SK-N-SH treated with all-trans-retinoic acid at 6 μM for 48 hours (cell line): ENCODE results near the gene WNK3.
A peak's percentile ranks its signal among the peaks of the same experiment; 100 is the strongest.

ENCODE experiments used
- ATAC-seq: fragments of 200-7000 bp; cut with Tn5 transposase; 3 replicates; pipeline ENCODE4 v1.9.1; 2020; ENCODE audit warnings: mild to moderate bottlenecking, moderate library complexity
- ARNTL ChIP-seq: fragments of 450-650 bp; formaldehyde crosslinking; IDR thresholded peaks from 2 replicates; pipeline ENCODE4 v1.5.0; 2020; ENCODE audit warnings: low read depth, mild to moderate bottlenecking, moderate library complexity, borderline replicate concordance
- BACH2 ChIP-seq: fragments of 250-450 bp; sonication (Bioruptor Pico); IDR thresholded peaks from 2 replicates; pipeline ENCODE4 v1.9.0; 2021; ENCODE audit warnings: mild to moderate bottlenecking, borderline replicate concordance
- CSDC2 ChIP-seq: fragments of 250-450 bp; sonication (Bioruptor Pico); IDR thresholded peaks from 2 replicates; pipeline ENCODE4 v1.5.0; 2020; ENCODE audit warnings: mild to moderate bottlenecking, moderate library complexity
- ESRRG ChIP-seq: fragments of 250-450 bp; sonication (Bioruptor Pico); IDR thresholded peaks from 2 replicates; pipeline ENCODE4 v1.6.1; 2021; ENCODE audit warnings: mild to moderate bottlenecking
- GLIS3 ChIP-seq: fragments of 250-450 bp; sonication (Bioruptor Pico); IDR thresholded peaks from 2 replicates; pipeline ENCODE4 v1.5.0; 2020; ENCODE audit warnings: mild to moderate bottlenecking, moderate library complexity
- ISL1 ChIP-seq: fragments of 250-450 bp; sonication (Bioruptor Pico); IDR thresholded peaks from 2 replicates; pipeline ENCODE4 v2.1.2; 2022; ENCODE audit warnings: mild to moderate bottlenecking, moderate library complexity
- OSR1 ChIP-seq: fragments of 250-450 bp; sonication (Bioruptor Pico); IDR thresholded peaks from 2 replicates; pipeline ENCODE4 v1.8.0; 2022; ENCODE audit warnings: moderate library complexity, mild to moderate bottlenecking, inconsistent platforms
- PATZ1 ChIP-seq: fragments of 250-450 bp; sonication (Bioruptor Pico); IDR thresholded peaks from 2 replicates; pipeline ENCODE4 v1.8.0; 2020; ENCODE audit warnings: mild to moderate bottlenecking, moderate library complexity, borderline replicate concordance
- PPARA ChIP-seq: fragments of 250-450 bp; sonication (Bioruptor Pico); IDR thresholded peaks from 2 replicates; pipeline ENCODE4 v1.5.0; 2020; ENCODE audit warnings: mild to moderate bottlenecking, borderline replicate concordance
- RARB ChIP-seq: fragments of 250-450 bp; sonication (Bioruptor Pico); IDR thresholded peaks from 2 replicates; pipeline ENCODE4 v1.8.0; 2021; ENCODE audit warnings: mild to moderate bottlenecking, moderate library complexity
- SNAI2 ChIP-seq: fragments of 250-450 bp; sonication (Bioruptor Pico); IDR thresholded peaks from 2 replicates; pipeline ENCODE4 v1.5.0; 2020; ENCODE audit warnings: mild to moderate bottlenecking, moderate library complexity
- TCF4 ChIP-seq: fragments of 250-450 bp; sonication (Bioruptor Pico); IDR thresholded peaks from 2 replicates; pipeline ENCODE4 v1.8.0; 2021; ENCODE audit warnings: mild to moderate bottlenecking, moderate library complexity, borderline replicate concordance
- TOX ChIP-seq: fragments of 250-450 bp; sonication (Bioruptor Pico); IDR thresholded peaks from 2 replicates; pipeline ENCODE4 v1.8.0; 2021; ENCODE audit warnings: mild to moderate bottlenecking, moderate library complexity, borderline replicate concordance
- TSHZ2 ChIP-seq: fragments of 250-450 bp; sonication (Bioruptor Pico); IDR thresholded peaks from 2 replicates; pipeline ENCODE4 v1.5.0; 2020; ENCODE audit warnings: mild to moderate bottlenecking, moderate library complexity
- ZC3H10 ChIP-seq: fragments of 250-450 bp; sonication (Bioruptor Pico); IDR thresholded peaks from 2 replicates; pipeline ENCODE4 v1.5.1; 2021; ENCODE audit warnings: mild to moderate bottlenecking, moderate library complexity
- ZFP3 ChIP-seq: fragments of 250-450 bp; sonication (Bioruptor Pico); IDR thresholded peaks from 2 replicates; pipeline ENCODE4 v1.5.0; 2020; ENCODE audit warnings: mild to moderate bottlenecking, moderate library complexity
- ZNF565 ChIP-seq: fragments of 450-650 bp; formaldehyde crosslinking; conservative IDR thresholded peaks from 2 replicates; pipeline ENCODE4 v1.5.0; 2020; ENCODE audit warnings: low read depth, mild to moderate bottlenecking, moderate library complexity
- ZNF70 ChIP-seq: fragments of 450-650 bp; formaldehyde crosslinking; IDR thresholded peaks from 2 replicates; pipeline ENCODE4 v1.5.0; 2020; ENCODE audit warnings: mild to moderate bottlenecking, moderate library complexity
- ZNF8 ChIP-seq: fragments of 450-650 bp; formaldehyde crosslinking; IDR thresholded peaks from 2 replicates; pipeline ENCODE4 v1.5.0; 2020; ENCODE audit warnings: mild to moderate bottlenecking, moderate library complexity
- TF ChIP-seq, protein P1 (sequence below): fragments of 250-450 bp; sonication (Bioruptor Pico); IDR thresholded peaks from 2 replicates; pipeline ENCODE4 v1.5.1; 2020; ENCODE audit warnings: low read depth, mild to moderate bottlenecking, moderate library complexity
- TF ChIP-seq, protein P2 (sequence below): fragments of 250-450 bp; sonication (Bioruptor Pico); IDR thresholded peaks from 2 replicates; pipeline ENCODE4 v1.5.1; 2021; ENCODE audit warnings: mild to moderate bottlenecking, moderate library complexity
- TF ChIP-seq, protein P3 (sequence below): fragments of 250-450 bp; sonication (Bioruptor Pico); IDR thresholded peaks from 2 replicates; pipeline ENCODE4 v1.8.0; 2021; ENCODE audit warnings: low read depth, mild to moderate bottlenecking, moderate library complexity, borderline replicate concordance

WNK3 gene

GRCh38 chrX:54291758-54292157, 66.1 kb downstream of the WNK3 start:
- no peak for ATAC-seq
- TF ChIP-seq ARNTL (CRISPR knock-in tag) (no peak), ZC3H10 (no peak), PPARA (CRISPR knock-in tag) (no peak), CSDC2 (no peak), BACH2 (no peak), GLIS3 (no peak), OSR1 (CRISPR knock-in tag) (no peak), ISL1 (CRISPR knock-in tag) (no peak), RARB (CRISPR knock-in tag) (no peak), TSHZ2 (CRISPR knock-in tag) (no peak)
- TF ChIP-seq, protein P1, sequence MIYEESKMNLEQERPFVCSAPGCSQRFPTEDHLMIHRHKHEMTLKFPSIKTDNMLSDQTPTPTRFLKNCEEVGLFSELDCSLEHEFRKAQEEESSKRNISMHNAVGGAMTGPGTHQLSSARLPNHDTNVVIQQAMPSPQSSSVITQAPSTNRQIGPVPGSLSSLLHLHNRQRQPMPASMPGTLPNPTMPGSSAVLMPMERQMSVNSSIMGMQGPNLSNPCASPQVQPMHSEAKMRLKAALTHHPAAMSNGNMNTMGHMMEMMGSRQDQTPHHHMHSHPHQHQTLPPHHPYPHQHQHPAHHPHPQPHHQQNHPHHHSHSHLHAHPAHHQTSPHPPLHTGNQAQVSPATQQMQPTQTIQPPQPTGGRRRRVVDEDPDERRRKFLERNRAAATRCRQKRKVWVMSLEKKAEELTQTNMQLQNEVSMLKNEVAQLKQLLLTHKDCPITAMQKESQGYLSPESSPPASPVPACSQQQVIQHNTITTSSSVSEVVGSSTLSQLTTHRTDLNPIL = no peak
- TF ChIP-seq, protein P2, sequence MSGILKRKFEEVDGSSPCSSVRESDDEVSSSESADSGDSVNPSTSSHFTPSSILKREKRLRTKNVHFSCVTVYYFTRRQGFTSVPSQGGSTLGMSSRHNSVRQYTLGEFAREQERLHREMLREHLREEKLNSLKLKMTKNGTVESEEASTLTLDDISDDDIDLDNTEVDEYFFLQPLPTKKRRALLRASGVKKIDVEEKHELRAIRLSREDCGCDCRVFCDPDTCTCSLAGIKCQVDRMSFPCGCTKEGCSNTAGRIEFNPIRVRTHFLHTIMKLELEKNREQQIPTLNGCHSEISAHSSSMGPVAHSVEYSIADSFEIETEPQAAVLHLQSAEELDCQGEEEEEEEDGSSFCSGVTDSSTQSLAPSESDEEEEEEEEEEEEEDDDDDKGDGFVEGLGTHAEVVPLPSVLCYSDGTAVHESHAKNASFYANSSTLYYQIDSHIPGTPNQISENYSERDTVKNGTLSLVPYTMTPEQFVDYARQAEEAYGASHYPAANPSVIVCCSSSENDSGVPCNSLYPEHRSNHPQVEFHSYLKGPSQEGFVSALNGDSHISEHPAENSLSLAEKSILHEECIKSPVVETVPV (CRISPR knock-in tag) = no peak

DNA sequence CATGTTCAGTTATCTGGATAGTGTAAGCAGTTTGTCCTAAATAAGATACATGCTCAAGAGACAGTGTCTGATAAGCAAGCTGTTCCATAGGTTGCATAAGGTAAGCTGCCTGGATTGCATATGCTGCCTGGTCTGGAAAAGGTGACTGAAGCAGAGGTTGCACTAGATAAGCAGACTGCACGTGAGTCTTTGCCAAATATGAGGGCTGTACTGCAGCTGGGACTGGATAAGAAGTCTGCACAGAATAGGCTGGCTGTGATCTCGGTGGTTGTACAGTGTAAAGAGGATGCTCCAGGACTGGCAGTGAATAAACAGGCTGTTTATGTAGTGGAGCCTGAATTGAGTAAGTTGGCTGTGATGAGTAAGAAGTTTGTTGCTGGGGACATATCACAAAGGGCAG, 68.9 kb downstream of the WNK3 start:
- no peak for ATAC-seq
- TF ChIP-seq ZNF70 (CRISPR knock-in tag) (0 out of 2 replicates have a peak, but pooled peaks have one; percentile 45), BACH2 (no peak)

- TF ChIP-seq TOX (CRISPR knock-in tag) (no peak), ZNF8 (no peak), PATZ1 (CRISPR knock-in tag) (no peak), SNAI2 (no peak), PPARA (CRISPR knock-in tag) (no peak), ZFP3 (CRISPR knock-in tag) (no peak), ZNF565 (CRISPR knock-in tag) (no peak), GLIS3 (no peak), TCF4 (CRISPR knock-in tag) (no peak), CSDC2 (no peak), ZNF70 (CRISPR knock-in tag) (no peak)
- TF ChIP-seq, protein P2 (CRISPR knock-in tag) = no peak
- TF ChIP-seq, all 23 proteins: peak for 0
- ATAC-seq = no peak
These were observed 69.6 kb downstream of the WNK3 start for GRCh38 chrX:54288277-54288676.

DNA sequence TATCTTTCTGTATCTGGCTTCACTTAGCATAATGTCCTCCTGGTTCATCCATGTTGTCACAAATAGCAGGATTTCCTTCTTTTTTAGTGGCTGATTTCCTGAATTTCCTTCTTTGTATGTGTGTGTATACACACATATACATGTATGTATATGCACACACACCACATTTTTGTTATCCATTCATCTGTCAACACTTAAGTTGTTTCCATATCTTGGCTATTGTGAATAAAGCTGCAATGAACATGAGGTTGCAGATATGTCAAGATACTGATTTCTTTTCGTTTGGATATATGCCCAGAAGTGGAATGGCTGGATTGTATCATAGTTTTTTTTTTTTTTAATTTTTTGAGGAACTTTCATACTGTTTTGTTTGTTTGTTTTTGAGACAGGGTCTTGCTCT, 76.2 kb downstream of the WNK3 start:
- TF ChIP-seq, protein P2 (CRISPR knock-in tag) = no peak
- TF ChIP-seq ISL1 (CRISPR knock-in tag) = no peak
- TF ChIP-seq TCF4 (CRISPR knock-in tag) = no peak
- TF ChIP-seq, protein P3, sequence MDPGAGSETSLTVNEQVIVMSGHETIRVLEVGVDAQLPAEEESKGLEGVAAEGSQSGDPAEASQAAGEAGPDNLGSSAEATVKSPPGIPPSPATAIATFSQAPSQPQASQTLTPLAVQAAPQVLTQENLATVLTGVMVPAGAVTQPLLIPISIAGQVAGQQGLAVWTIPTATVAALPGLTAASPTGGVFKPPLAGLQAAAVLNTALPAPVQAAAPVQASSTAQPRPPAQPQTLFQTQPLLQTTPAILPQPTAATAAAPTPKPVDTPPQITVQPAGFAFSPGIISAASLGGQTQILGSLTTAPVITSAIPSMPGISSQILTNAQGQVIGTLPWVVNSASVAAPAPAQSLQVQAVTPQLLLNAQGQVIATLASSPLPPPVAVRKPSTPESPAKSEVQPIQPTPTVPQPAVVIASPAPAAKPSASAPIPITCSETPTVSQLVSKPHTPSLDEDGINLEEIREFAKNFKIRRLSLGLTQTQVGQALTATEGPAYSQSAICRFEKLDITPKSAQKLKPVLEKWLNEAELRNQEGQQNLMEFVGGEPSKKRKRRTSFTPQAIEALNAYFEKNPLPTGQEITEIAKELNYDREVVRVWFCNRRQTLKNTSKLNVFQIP (CRISPR knock-in tag) = no peak
- no peak for TF ChIP-seq RARB (CRISPR knock-in tag)
- TF ChIP-seq ESRRG = no peak
- no peak for TF ChIP-seq OSR1 (CRISPR knock-in tag)
- TF ChIP-seq PATZ1 (CRISPR knock-in tag) = no peak
- TF ChIP-seq, all 23 proteins: peak for 0
- no peak for ATAC-seq
